LNCaP clone FGC (cell line): ENCODE results near the gene TFAP2B.

Experiments used
- DNase-seq: peaks from one replicate; pipeline ENCODE4 v3.0.0-alpha.2; 2011; ENCODE audit warnings: low read depth
- H3K4me3 ChIP-seq: 2 replicates; pipeline ENCODE4 v1.5.1; 2011; ENCODE audit warnings: mild to moderate bottlenecking, low read depth, low read length, control low read depth
- TF ChIP-seq, protein P1 (sequence below): IDR thresholded peaks from 2 replicates; pipeline ENCODE4 v1.5.1; 2012; ENCODE audit warnings: mild to moderate bottlenecking; ENCODE audit not compliant: control insufficient read depth, insufficient read depth; ENCODE audit errors: extremely low read depth

TFAP2B gene

DNA sequence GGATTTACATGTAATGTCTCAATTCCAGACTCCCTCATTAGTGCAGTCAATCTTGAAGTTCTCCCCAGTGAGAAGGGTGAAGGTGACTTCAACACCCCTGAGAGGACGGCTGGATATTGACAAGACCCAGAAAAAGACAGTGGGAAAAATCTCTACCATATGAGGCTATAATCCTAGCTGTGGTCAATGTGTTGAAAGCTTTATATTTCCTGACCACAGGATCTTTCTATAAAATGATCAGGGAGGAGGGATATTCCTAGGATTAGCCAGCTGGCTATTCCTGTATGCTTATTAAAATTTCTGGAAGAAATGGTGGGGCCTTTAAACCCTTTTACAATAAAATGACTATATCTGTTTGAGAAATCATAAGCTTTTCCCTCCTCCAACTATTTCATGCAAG lies 43.0 kb downstream of the TFAP2B start:
- H3K4me3 ChIP-seq = no peak overlapping the region
- no peak for DNase-seq
- TF ChIP-seq, protein P1, sequence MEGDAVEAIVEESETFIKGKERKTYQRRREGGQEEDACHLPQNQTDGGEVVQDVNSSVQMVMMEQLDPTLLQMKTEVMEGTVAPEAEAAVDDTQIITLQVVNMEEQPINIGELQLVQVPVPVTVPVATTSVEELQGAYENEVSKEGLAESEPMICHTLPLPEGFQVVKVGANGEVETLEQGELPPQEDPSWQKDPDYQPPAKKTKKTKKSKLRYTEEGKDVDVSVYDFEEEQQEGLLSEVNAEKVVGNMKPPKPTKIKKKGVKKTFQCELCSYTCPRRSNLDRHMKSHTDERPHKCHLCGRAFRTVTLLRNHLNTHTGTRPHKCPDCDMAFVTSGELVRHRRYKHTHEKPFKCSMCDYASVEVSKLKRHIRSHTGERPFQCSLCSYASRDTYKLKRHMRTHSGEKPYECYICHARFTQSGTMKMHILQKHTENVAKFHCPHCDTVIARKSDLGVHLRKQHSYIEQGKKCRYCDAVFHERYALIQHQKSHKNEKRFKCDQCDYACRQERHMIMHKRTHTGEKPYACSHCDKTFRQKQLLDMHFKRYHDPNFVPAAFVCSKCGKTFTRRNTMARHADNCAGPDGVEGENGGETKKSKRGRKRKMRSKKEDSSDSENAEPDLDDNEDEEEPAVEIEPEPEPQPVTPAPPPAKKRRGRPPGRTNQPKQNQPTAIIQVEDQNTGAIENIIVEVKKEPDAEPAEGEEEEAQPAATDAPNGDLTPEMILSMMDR = no peak

DNA sequence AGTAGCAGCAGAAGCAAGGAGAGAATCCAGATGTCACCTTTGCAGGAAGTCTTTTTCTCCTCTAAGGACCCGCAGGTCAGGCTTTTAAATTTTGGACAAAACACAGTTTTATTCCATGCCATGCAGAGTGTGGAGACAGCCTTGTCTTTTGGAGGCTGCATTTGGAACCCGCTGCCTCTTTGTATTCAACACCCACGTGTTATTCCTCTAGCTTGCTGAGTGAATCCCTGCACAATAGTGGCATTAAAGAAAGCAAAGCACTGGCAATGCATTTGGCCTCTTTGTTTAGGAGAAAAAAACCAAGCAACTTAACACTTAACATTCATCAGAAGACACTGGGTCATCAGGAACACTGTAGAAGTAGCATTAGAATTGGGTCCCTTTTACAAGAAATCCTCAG lies 43.5 kb downstream of the TFAP2B start:
- DNase-seq = no peak
- no peak overlapping the region for H3K4me3 ChIP-seq
- TF ChIP-seq, protein P1 = no peak

DNA sequence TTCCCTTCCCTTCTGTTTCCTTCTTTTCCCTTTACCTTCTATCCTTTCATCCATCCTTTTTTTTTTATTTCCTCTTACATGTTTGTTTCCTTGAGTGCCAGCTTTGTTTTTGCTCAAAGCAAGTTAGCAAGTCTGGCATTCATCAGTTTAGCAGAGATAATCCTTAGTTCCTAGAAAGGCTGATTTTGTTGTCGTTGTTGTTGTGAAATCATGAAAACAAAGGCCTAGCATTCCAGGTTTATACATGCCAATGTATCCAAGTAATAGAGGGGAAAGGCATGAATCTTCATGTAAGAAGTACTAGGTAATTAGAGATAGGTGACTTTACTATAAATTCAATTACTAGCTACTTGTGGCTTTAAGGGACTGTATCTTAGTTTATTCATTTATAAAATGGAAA lies 45.9 kb downstream of the TFAP2B start:
- DNase-seq = no peak
- H3K4me3 ChIP-seq = no peak overlapping the region
- TF ChIP-seq, protein P1 = no peak

DNA sequence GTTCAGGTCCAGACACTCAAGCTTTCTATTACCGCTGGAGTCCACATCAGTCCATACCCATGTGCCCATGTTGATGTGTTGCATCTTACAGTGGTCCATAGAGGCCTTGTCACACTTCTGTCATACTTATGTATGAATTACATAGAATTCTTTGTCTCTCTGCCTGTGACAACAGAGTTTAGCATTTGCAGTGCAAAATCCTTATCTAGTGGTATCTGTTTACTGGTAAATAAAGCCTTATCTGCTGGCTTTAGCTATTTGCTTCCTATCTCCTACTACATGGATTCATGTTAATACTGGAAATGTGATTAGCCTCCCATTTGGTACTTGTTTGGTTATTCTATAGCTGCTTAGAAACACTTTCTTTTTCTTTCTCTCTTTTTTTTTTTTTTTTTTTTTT lies 49.8 kb downstream of the TFAP2B start:
- no peak for DNase-seq
- TF ChIP-seq, protein P1 = no peak

DNA sequence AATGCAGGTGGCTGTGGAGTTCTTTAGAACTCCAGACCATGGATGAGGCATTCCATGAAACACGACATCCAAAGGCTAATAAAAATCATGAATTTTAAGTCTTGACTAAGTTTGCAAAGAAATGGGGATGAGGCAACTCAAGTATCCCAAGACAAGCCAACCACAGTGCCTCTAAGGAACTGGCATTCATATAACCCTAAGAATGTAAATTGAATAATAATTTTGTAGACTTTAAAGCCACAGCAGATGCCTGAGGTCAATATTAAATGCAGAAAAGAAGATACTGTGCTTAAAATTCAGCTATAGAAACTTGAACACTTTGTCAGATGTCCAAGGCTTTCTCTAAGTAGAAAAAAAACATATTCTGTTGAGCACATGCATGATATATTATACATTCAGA lies 54.5 kb downstream of the TFAP2B start:
- H3K4me3 ChIP-seq = no peak overlapping the region
- TF ChIP-seq, protein P1 = no peak
- DNase-seq = no peak

More for the DNA sequence above, 49.8 kb downstream of the TFAP2B start:
- H3K4me3 ChIP-seq = no peak overlapping the region

DNA sequence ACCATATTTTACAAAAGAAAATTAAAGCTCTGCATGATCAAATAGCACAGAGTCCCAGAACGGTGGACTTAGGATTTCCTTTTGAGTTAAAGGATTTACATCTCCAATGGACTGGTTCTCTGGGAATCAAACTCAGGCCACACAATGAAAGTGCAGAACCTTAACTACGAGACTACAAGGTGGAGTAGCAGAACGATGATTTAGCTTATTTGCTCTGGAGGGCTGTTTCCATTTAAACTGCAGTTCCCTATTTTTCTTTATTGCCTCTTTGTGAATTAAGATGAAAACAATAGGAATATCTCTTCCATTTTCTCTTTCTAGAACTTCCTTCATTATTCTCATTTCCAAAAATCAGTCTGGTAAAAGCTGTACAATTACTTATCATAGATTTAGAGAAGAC lies 65.7 kb downstream of the TFAP2B start:
- TF ChIP-seq, protein P1 = no peak
- DNase-seq = no peak
- H3K4me3 ChIP-seq = no peak overlapping the region

DNA sequence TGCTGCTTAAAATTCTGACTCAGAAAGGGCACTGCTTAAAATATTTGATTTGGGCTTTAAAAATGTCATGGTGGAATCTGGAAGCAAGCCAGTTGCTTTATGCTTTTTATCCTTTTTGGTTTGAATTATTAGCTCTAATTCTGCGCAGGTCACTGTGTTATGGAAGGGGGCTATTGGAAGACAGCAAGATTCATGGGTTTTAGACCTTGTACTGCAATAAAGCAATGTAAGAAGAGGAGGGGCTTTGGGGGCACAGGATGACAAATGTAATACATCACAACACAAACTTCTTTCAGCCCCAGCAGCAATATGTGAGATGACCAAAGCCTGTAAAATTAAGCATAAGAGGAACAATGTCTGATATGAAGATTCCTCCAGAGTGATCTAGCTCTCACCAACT lies 68.4 kb downstream of the TFAP2B start:
- DNase-seq = no peak
- TF ChIP-seq, protein P1 = no peak
- no peak overlapping the region for H3K4me3 ChIP-seq
